Fibroblast of the aortic adventitia (primary cell): Measurements from ENCODE around the gene CNOT6. TPM values are rescaled to one million over a fixed set of nuclear protein-coding genes. Genes with fewer than 3 reads are reported as not detected.

Experiments used
- DNase-seq: peaks from one replicate; pipeline ENCODE4 v3.0.0-alpha.2; 2010; ENCODE audit warnings: low read depth
- H3K4me3 ChIP-seq: 2 replicates; pipeline ENCODE4 v1.5.1; 2011; ENCODE audit warnings: low read depth, mild to moderate bottlenecking, control low read depth, low read length, moderate library complexity
- CTCF ChIP-seq: IDR thresholded peaks from 2 replicates; pipeline ENCODE4 v1.5.1; 2011; ENCODE audit warnings: mild to moderate bottlenecking, low read length, control low read depth, inconsistent platforms; ENCODE audit not compliant: insufficient read depth
- total RNA-seq: library from RNA; depleted of rRNA; stranded (reverse); fragments of >200 nt; gene quantifications from 2 replicates; pipeline ENCODE4 v1.2.3, GENCODE V29; 2012; ENCODE audit warnings: low replicate concordance

CNOT6 gene
- total RNA-seq, 1 donor, result 12.1 TPM

DNA sequence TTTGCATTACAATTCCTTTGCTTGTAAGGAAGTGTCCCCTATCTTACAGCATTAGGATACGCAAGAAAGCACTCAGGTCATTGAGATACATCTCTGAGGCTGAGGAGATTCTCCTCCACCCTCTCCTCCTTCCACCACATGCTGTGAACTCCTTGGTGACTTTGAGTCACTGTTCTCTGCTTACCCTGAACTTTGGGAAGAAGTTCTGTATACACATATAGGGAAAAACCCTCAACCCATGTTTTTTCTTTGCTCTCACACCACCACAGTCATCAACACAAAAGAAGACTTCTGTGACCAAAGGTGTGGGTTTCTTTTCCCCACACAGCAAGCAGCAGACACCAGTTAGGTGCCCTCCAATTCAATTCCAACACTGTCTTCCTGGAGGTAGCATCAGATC lies 38.1 kb downstream of the CNOT6 start:
- no peak for TF ChIP-seq CTCF
- H3K4me3 ChIP-seq, result no peak overlapping the region
- no peak for DNase-seq

DNA sequence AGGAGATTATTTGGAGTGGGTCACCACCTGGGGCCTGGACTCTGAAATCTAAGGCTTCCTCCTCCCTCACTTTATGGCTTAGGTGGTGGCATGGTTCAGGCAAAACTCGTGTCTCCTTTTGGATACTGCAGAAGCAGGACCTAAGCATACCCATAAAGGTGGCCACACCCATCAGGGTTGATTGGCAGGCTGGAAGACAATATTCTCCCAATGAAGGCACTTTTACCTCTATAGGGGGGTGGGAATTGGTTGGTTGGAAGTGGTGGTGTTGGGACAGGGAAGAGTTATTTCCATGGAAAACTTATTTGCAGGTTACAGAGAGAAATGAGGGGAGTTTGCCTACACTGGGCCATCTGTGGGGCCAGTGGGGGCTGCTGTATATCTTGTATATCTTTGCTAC lies 39.7 kb downstream of the CNOT6 start:
- H3K4me3 ChIP-seq, result no peak overlapping the region
- no peak for TF ChIP-seq CTCF
- DNase-seq, result no peak

DNA sequence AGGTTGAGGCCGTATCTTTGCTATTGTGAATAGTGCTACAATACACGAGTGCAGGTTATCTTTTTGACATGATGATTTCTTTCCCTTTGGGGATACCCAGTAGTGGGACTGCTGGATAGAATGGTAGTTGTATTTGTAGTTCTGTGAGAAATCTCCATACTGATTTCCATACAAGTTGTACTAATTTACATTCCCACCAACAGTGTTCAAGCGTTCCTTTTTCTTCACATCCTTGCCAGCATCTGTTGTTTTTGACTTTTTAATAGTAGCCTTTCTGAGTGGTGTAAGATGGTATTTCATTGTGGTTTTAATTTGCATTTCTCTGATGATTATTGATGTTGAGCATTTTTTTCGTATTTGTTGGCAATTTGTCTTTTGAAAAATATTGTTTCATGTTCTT lies 41.4 kb downstream of the CNOT6 start:
- no peak for DNase-seq
- no peak for TF ChIP-seq CTCF
- no peak overlapping the region for H3K4me3 ChIP-seq

DNA sequence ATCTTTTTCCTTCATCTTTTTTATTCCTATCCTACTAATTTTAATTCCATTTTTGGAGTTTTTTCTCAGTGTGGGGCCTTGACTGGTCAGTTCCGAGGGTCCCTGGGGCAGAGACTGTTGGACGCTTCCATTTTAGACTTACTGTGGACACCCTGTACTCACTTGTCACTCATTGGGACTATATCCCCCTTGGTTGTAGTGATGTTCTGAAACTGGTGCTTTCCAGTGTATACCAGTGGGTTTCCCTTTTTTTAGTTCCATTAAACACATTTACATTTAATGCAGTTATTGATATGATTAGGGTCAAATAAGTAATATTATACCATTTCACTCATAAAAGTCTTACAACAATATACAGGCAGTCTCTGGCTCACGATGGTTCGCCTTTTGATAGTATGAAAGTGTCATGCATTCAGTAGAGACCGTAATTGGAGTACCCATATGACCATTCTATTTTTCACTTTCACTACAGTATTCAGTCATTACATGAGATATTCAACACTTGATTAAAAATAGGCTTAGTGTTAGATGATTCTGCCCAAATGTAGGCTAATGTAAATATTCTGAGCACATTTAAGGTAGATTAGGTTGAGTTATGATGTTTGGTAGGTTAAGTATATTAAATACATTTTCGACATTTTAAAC lies 46.0 kb downstream of the CNOT6 start:
- no peak for DNase-seq
- TF ChIP-seq CTCF, result no peak
- no peak overlapping the region for H3K4me3 ChIP-seq

DNA sequence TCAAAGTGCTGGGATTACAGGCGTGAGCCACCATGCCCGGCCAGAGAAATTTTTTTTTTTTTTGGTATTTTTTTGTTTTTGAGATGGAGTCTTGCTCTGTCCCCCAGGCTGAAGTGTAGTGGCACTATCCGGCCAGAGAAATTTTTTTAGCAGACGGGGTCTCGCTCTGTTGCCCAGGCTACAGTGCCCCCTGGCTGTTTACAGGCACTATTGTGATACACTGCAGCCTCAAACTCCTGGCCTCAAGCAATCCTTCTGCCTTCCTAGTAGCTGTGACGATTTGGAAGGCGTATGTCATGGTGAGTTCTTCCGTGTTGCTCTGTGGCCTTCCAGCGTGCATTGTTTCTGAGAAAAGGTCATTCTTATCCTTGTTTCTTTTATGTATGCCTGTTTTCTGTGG lies 47.5 kb downstream of the CNOT6 start:
- no peak for TF ChIP-seq CTCF
- H3K4me3 ChIP-seq, result no peak overlapping the region
- DNase-seq, result no peak

DNA sequence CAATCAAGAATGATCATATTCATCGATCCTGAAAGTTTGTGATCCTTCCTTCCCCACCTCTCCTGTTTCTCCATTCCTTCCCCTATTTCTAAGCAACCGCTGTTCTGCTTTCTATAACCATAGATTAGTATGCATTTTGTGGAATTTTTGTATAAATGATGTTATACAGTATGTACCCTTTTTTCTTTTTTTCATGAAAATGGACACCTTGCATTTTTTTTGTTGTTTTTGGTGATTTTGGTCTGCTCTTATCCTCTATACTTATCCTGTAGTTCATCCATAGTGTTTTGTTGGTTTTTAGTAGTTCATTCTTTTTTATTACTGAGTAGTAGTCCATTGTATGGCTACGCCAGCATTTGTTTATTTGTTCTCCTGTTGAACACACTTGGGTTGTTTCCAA lies 51.1 kb downstream of the CNOT6 start:
- DNase-seq, result no peak
- TF ChIP-seq CTCF, result no peak
- H3K4me3 ChIP-seq, result no peak overlapping the region

GRCh38 chr5:180548563-180548962 lies 54.4 kb downstream of the CNOT6 start:
- no peak for TF ChIP-seq CTCF
- no peak for DNase-seq
- no peak overlapping the region for H3K4me3 ChIP-seq
